ENCODE results near the gene LTO1.
"Not testable (repeated sequence)": the region's sequence is repeated elsewhere in the genome, so short reads cannot be mapped to it uniquely, and the experiment has no call there.

The LTO1 gene

DNA sequence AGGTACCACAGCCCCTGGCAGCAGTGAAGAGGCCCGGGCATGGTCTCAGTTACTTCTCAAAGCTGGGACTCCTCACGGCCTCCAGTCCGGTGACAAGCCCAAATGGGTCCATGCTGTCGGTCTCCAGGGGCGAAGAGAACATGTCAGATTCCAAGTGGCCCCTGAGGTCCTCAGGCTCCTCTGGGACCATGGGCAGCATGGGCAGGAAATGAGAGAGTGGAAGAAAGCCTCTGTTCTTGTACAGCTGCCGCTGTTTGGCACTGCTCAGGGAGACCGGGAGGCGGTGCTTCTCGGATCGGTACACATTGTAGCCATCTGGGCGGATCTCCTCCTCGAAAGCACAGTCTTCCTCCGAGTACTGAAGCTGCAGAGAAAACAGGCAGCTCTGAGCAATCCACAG, 24.1 kb upstream of the LTO1 start:
- TF ChIP-seq, protein P1, sequence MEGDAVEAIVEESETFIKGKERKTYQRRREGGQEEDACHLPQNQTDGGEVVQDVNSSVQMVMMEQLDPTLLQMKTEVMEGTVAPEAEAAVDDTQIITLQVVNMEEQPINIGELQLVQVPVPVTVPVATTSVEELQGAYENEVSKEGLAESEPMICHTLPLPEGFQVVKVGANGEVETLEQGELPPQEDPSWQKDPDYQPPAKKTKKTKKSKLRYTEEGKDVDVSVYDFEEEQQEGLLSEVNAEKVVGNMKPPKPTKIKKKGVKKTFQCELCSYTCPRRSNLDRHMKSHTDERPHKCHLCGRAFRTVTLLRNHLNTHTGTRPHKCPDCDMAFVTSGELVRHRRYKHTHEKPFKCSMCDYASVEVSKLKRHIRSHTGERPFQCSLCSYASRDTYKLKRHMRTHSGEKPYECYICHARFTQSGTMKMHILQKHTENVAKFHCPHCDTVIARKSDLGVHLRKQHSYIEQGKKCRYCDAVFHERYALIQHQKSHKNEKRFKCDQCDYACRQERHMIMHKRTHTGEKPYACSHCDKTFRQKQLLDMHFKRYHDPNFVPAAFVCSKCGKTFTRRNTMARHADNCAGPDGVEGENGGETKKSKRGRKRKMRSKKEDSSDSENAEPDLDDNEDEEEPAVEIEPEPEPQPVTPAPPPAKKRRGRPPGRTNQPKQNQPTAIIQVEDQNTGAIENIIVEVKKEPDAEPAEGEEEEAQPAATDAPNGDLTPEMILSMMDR (IDR thresholded peaks at IDR 0.05; ENCODE audit: low read depth, low read length) = no peak
- no peak overlapping the region for H3K4me3 ChIP-seq (ENCODE audit: low read depth, low read length)

DNA sequence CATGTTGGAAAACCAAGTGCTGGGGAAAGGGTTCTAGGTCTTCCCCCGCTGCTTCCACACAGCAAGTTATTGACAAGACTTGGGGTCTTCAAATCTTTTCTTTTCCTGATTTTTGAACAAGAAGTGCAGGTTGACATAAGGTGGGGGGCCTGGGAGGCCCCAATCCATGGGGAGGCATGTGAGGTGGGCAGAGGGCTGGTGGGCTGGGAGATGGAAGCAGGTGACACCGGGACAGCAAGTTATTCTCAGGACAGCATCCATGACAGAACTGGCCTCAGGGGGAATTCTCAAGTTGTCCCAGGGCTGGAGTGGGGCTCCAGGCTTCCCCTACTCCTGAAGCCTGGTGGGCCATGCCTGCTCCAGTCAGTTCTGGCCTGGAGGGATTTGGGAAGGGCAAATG, 23.2 kb upstream of the LTO1 start:
- no peak overlapping the region for H3K4me3 ChIP-seq (ENCODE audit: low read depth, low read length)
- TF ChIP-seq, protein P1 (IDR thresholded peaks at IDR 0.05; ENCODE audit: low read depth, low read length) = no peak

DNA sequence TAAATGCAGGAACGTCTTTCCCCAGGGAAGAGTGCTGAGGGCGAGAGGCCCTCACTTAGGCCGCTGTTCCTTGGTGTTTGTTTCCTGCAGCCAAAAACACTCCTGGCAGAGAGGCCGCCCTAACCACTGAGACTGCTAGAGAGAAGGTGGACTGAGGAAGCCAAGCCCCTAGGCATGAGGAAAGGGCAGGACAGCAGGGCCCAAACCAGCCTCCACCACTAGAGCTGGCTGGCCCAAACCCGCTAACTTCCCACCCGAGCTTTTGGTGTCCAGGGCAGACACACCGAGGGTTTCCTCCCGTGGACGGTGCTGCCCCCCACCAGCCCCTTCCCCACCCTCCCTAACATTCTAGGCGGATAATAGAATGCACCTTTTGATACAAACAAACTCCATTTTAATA, 22.7 kb upstream of the LTO1 start:
- H3K4me3 ChIP-seq (ENCODE audit: low read depth, low read length) = no peak overlapping the region
- TF ChIP-seq, protein P1 (IDR thresholded peaks at IDR 0.05; ENCODE audit: low read depth, low read length) = no peak

DNA sequence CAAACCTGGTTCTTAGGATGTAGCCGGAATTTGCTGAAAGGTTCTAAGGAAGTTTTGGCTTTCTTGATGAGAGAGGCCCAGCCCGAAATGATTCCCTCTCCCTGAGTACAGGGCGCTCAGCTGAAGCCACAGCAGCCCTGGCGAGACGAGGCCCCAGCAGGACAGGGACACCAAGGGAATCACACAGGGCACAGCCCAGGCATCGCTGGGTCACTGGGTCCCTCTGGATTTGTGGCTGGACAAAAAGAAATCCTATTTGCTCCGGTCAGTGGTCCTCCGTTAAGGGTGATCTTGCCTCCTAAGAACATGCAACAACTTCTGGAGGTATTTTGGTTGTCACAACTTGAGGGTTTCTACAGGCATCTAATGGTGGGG, 22.3 kb upstream of the LTO1 start:
- TF ChIP-seq, protein P1 (IDR thresholded peaks at IDR 0.05; ENCODE audit: low read depth, low read length) = no peak
- no peak overlapping the region for H3K4me3 ChIP-seq (ENCODE audit: low read depth, low read length)

DNA sequence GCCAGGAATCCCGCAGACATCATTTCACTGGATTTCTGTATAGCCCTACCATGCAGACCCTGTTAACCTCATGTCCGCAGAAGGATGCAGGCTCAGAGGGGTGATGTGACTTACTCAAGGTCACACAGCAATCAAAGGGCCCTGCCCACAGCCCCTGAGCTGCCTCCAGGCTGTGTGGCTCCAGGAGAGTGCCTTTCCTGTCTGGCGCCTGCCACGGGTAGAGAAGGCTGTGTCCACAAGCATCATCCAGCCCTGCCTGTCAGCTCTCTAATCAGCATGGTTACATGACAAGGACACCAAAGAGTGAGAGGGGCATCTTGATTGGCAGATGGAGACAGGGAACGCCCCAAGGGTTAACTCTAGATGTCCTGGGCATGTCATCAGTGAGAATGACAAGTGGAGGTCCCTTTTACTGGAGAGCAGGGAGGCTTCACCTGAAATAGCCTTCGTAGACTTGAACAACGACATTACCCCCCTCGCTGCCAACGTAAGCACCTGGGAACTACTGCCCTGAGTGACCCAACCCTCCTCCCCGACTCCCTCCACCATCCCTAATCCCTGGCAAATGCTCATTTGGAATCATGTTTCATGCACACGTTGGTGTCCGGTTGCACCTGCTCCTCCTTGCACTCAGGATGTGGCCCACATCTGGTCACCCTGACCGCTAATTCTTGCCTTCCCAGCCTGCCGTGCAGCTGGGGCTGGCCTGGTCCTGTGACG, 21.8 kb upstream of the LTO1 start:
- TF ChIP-seq, protein P1 (IDR thresholded peaks at IDR 0.05; ENCODE audit: low read depth, low read length) = no peak
- no peak overlapping the region for H3K4me3 ChIP-seq (ENCODE audit: low read depth, low read length)

DNA sequence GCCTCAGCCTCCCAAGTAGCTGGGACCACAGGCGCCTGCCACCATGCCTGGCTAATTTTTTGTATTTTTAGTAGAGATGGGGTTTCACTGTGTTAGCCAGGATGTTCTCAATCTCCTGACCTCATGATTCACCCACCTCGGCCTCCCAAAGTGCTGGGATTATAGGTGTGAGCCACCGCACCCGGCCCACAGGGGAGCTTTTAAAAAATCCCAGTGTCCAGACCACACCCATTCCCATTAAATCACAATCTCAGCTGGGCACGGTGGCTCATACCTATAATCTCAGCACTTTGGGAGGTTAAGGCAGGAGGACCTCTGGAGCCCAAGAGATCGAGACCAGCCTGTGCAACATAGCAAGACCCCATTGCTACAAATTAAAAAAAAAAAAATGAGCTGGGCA, 20.8 kb upstream of the LTO1 start:
- not testable (repeated sequence) for H3K4me3 ChIP-seq (ENCODE audit: low read depth, low read length)

DNA sequence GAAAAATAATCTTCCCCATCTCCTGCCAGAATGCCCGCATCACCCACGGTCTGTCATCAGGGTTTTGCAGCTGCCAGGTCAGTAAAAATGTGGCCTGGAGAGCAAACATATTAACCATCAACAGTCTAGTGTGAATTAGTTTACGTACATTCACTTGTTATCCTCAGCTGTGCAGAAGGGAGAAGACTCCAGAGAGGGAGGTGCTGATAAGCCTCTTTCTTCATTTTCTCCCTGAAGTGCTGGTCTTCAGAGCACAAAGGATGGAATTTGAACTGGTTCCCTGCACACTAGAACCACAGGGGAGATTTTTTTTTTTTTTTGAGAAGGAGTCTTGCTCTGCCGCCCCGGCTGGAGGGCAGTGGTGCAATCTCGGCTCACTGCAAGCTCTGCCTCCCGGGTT, 20.4 kb upstream of the LTO1 start:
- no peak overlapping the region for H3K4me3 ChIP-seq (ENCODE audit: low read depth, low read length)

More for the DNA sequence above, 20.4 kb upstream of the LTO1 start:
- TF ChIP-seq, protein P1 (IDR thresholded peaks at IDR 0.05; ENCODE audit: low read depth, low read length) = no peak
